Fibroblast of lung (primary cell): ENCODE measurements around the gene NCKAP5. TPM values are rescaled to one million over a fixed set of nuclear protein-coding genes. Genes with fewer than 3 reads are reported as not detected.
A peak's percentile ranks its signal among the peaks of the same experiment; 100 is the strongest.

Experiments
- DNase-seq, 2 donors: peaks; one replicate each; pipeline versions ENCODE4 v3.0.0 to v3.0.0-alpha.2; 2010; ENCODE audit warnings: low read depth in 2 of 2
- H2AFZ ChIP-seq: 2 replicates; pipeline ENCODE4 v1.5.1; 2012; ENCODE audit warnings: low read length, control low read depth, inconsistent platforms
- H3K27ac ChIP-seq: 2 replicates; pipeline ENCODE4 v1.5.1; 2011; ENCODE audit warnings: low read length, control low read depth; ENCODE audit not compliant: insufficient read depth
- H3K27me3 ChIP-seq: 2 replicates; pipeline ENCODE4 v1.5.1; 2011; ENCODE audit warnings: mild to moderate bottlenecking, low read length; ENCODE audit not compliant: control insufficient read depth, insufficient read depth
- H3K36me3 ChIP-seq: 2 replicates; pipeline ENCODE4 v1.5.1; 2011; ENCODE audit warnings: low read length; ENCODE audit not compliant: control insufficient read depth, insufficient read depth
- H3K4me1 ChIP-seq: 2 replicates; pipeline ENCODE4 v1.5.1; 2011; ENCODE audit warnings: low read length; ENCODE audit not compliant: control insufficient read depth, insufficient read depth; ENCODE audit errors: extremely low read depth
- H3K4me2 ChIP-seq: 2 replicates; pipeline ENCODE4 v1.5.1; 2011; ENCODE audit warnings: low read length, control low read depth; ENCODE audit not compliant: insufficient read depth; ENCODE audit errors: extremely low read depth
- H3K4me3 ChIP-seq, 4 experiments: fragments of 200-600 bp in 1 of 4; sonication (generic) in 1 of 4; replicated peaks in 1 of 4; 2 replicates each; pipeline ENCODE4 v1.5.1; 2011 to 2016; ENCODE audit warnings: low read length in 4 of 4, low read depth in 3 of 4, mild to moderate bottlenecking in 3 of 4, control low read depth in 2 of 4, inconsistent platforms in 1 of 4, mixed read lengths in 1 of 4; ENCODE audit not compliant: insufficient read depth in 1 of 4; ENCODE audit errors: control extremely low read depth in 1 of 4
- H3K79me2 ChIP-seq: 2 replicates; pipeline ENCODE4 v1.5.1; 2012; ENCODE audit warnings: mild to moderate bottlenecking, low read length, inconsistent platforms; ENCODE audit not compliant: control insufficient read depth, insufficient read depth
- H3K9ac ChIP-seq: 2 replicates; pipeline ENCODE4 v1.5.1; 2011; ENCODE audit warnings: mild to moderate bottlenecking, low read length, control low read depth; ENCODE audit not compliant: insufficient read depth
- H3K9me3 ChIP-seq: 2 replicates; pipeline ENCODE4 v1.5.1; 2012; ENCODE audit warnings: low read depth, low read length; ENCODE audit not compliant: control insufficient read depth, insufficient read depth
- H4K20me1 ChIP-seq: 2 replicates; pipeline ENCODE4 v1.5.1; 2011; ENCODE audit warnings: low read length; ENCODE audit not compliant: control insufficient read depth, insufficient read depth; ENCODE audit errors: extremely low read depth
- CTCF ChIP-seq, 2 donors: IDR thresholded peaks in 1 of 2; conservative IDR thresholded peaks in 1 of 2; 1 replicate in 1 of 2; 2 replicates in 1 of 2; pipeline ENCODE4 v1.5.1; 2011 to 2012; ENCODE audit warnings: low read length in 2 of 2, control low read depth in 1 of 2, inconsistent platforms in 1 of 2, low read depth in 1 of 2, mild to moderate bottlenecking in 1 of 2
- EZH2 ChIP-seq: IDR thresholded peaks from 2 replicates; pipeline ENCODE4 v1.5.1; 2012; ENCODE audit warnings: low read length, control low read depth, mild to moderate bottlenecking; ENCODE audit errors: missing control alignments
- polyA plus RNA-seq, 2 donors: library from polyadenylated mRNA; depleted of rRNA in 1 of 2; stranded (reverse) in 1 of 2; unstranded in 1 of 2; fragments of >200 nt; gene quantifications; 2 replicates each; pipeline ENCODE4 v1.2.1, GENCODE V29; 2011 to 2012; ENCODE audit warnings: missing spikeins in 1 of 2
- total RNA-seq: library from RNA; depleted of rRNA; stranded (reverse); fragments of >200 nt; gene quantifications from 2 replicates; pipeline ENCODE4 v1.2.1, GENCODE V29; 2014

The NCKAP5 gene
- total and polyA plus RNA-seq, 2 donors (not counting 1 experiment from before 2014, with no cell fraction given) = 2.6 to 6.2 TPM

DNA sequence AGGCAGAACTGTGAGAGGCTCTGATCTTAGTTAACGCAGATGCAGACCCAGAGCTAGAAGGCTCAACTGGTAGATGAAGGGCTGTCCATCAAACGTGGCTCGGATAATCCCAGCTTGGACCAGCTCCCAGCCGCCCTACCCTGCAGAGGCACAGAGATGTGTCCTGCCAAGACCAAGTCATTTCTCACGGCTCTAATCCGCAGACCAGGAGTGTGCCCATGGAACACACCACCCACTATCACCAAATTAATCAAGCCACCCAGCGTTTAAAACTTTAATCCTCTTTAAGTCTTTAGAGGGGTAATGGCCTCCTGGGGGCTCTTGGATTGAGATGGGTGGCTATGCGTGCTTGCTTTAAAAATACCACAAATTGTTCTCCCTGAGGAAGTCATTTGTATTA lies 915.8 kb downstream of the NCKAP5 start:
- Histone ChIP-seq H3K4me3 (no peak overlapping the region), H3K9me3 (no peaks in the 10 kb centered on the region), H3K9ac (no peak overlapping the region), H3K4me1 (no peaks in the 10 kb centered on the region), H2AFZ (no peak overlapping the region), H3K27me3 (no peaks in the 10 kb centered on the region), H3K79me2 (no peaks in the 10 kb centered on the region), H3K27ac (no peak overlapping the region), H3K36me3 (no peaks in the 10 kb centered on the region), H4K20me1 (no peaks in the 10 kb centered on the region), H3K4me2 (no peak overlapping the region)
- no peak for TF ChIP-seq EZH2
- no peak for TF ChIP-seq CTCF (conservative IDR thresholded peaks at IDR 0.05 in 1 of 2, IDR thresholded peaks at IDR 0.05 in 1 of 2; ENCODE audit: low read depth in 1 of 2, low read length in 2 of 2)
- DNase-seq = peak in 1 of 2 donors; percentile 39

DNA sequence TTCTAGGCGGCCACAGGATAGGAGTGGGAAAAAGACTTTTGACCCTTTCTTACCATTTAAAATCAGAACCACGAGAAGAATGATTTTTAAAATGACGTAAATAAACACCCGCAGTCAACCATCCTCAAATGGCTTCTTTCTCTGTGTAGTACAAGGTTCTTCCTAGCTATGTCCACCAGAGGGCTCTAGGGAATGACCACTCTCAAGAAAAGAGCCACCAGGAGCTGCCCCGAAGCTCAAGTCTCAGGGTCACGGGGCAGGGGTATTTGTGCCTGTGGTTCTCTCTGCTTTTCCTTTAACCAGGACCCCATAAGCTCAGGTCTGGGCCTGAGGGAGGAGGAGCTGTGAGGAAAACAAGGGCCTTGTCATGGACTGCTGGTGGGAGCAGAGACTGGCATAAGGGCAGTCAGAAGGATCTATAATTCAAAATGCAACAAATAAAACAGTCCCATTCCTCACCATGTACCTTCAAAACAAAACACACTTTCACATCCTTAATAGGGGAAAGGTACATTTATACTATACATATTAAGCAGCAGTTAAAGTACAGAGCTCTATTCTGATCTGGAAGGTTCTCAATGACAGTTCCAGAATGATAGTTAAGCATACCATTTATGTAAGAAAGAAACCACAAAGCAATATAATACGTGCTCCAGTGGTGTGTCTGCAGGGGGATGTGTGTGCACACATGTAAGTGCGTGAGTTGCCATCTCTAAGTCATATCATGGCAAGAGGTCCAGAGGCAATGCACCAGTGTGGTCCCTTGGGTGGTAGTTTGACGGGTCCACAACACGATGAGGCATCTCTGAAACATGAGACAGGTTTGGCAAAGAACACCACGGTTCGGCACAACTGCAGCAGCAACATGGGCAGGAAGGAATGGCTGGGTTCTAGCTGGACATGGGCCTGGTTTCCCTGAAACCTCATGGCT lies 916.9 kb downstream of the NCKAP5 start:
- H3K27ac ChIP-seq = no peak overlapping the region
- no peak overlapping the region for H2AFZ ChIP-seq
- no peak overlapping the region for H3K4me2 ChIP-seq

More for the DNA sequence above, 916.9 kb downstream of the NCKAP5 start:
- H3K9ac ChIP-seq = no peak overlapping the region
- no peaks in the 10 kb centered on the region for H3K27me3 ChIP-seq
- H4K20me1 ChIP-seq = no peaks in the 10 kb centered on the region
- TF ChIP-seq EZH2 = no peak
- peak; percentile 46 to 86 for TF ChIP-seq CTCF (conservative IDR thresholded peaks at IDR 0.05 in 1 of 2, IDR thresholded peaks at IDR 0.05 in 1 of 2; ENCODE audit: low read depth in 1 of 2, low read length in 2 of 2)
- no peaks in the 10 kb centered on the region for H3K79me2 ChIP-seq
- no peaks in the 10 kb centered on the region for H3K4me1 ChIP-seq
- H3K4me3 ChIP-seq = no peak overlapping the region
- H3K9me3 ChIP-seq = no peaks in the 10 kb centered on the region
- H3K36me3 ChIP-seq = no peaks in the 10 kb centered on the region
- DNase-seq = peak; percentile 50 to 72
